GM21526 (cell line): ENCODE data around the gene MSLN.
"Not testable (repeated sequence)": the region's sequence is repeated elsewhere in the genome, so short reads cannot be mapped to it uniquely, and the experiment has no call there.

Experiments used
- ATAC-seq: cut with Tn5 transposase; IDR thresholded peaks from one replicate; pipeline ENCODE4 v1.9.1; 2021; ENCODE audit warnings: moderate library complexity; ENCODE audit not compliant: unreplicated experiment, low FRiP score

MSLN gene

DNA sequence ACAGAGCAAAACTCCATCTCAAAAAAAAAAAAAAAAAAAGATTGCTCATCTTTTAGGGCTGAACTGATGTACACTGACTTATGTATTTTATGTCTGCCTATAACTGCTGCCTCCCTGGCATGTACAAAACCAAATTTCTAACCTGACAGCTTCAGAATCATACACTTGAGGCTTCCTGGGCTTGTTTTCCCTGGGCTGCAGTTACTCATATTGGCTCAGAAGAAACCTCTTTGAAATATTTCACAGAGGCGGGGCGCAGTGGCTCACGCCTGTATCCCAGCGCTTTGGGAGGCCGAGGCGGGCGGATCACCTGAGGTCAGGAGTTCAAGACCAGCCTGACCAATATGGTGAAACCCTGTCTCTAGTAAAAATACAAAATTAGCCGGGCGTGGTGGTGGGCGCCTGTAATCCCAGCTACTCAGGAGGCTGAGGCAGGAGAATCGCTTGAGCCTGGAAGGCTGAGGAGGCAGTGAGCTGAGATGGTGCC, 6.4 kb upstream of the MSLN start:
- not testable (repeated sequence) for ATAC-seq

DNA sequence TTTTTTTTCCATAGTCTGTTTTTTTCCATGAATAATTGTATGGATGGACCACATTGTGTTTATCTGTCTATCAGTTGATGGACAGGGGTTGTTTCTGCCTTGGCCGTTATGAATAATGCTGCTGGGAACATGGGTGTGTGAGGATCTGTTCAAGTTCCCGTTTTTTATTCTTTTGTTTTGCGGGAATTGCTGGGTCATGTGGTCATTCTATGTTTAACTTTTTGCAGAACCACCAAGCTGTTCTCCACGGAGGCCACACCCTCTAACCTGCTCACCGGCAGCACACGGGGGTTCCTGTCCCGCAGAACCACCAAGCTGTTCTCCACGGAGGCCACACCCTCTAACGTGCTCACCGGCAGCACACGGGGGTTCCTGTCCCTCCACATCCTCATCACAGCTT, 5.9 kb upstream of the MSLN start:
- ATAC-seq, result no peak

DNA sequence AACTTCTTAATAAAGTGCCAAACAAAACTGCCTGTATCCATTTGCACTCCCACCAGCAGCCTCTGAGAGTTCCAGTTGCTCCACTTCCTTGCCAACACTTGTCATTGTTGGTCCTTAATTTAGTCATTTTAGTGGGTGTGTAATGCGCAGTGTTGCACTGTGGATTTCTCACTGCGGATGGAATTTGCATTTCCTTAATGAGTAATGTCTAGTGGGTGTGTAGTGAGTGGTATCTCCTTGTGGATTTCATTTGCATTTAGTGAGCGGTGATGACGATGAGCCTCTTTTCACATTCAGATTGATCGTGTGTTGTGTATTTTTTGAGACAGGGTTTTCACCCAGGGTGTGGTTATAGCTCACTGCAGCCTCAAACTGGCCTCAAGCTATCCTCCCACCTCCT, 4.1 kb upstream of the MSLN start:
- ATAC-seq, result no peak

DNA sequence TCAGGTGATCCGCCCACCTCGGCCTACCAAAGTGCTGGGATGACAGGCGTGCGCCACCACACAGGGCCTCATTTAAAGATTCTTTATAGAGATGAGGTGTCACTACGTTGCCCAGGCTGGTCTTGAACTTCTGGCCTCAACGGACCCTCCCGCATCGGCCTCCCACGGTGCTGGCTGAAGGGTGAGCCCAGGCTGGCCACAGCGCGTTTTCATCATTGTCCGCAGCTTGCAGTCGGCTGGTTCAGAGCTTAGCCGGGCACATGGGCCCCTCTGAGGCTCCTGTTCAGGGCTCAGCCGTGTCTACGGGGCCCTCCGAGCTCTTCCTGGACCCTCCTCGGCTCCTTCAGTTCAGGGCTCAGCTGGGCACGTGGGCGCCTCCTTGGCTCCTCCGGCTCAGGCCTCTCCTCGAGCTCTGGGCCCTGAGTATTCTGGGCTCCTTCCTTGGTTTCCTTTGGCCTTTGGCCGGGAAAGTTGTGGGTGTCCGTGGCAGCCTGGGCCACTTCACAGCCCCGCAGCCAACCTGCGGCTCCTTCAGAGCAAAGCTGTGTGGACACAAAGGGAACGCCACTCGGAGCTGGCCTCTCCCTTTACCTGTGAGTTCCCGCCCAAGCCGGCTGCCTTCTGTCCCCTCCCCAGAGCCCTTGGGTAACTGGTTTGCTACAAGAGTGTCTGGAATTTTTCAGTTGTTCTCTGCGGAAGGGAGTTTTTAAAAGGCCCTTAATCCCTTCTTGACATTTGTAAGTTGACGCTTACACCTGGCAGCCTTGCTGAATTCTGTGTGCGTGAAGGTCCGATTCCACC, 1.2 kb upstream of the MSLN start:
- ATAC-seq, result no peak

DNA sequence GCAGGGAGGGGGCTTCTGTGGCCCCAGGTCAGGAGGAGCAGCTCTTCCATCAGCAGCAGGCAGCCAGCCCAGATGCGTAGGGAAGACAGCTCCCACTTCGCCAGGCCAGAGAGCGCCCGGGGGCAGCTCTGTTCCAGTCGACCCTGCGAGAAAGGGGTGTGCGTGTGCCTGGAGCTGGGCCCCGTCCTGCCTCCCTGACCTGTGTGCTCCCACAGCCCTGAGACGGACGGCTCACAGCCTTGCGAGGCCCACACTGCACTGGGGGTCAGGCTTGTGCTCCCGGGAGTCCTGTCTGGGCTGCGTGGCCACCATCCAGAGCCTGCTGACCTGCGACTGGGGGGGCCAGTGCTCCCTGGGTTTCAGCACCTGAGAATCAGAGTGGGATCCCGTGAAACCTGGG, 469 bp upstream of the MSLN start:
- no peak for ATAC-seq

DNA sequence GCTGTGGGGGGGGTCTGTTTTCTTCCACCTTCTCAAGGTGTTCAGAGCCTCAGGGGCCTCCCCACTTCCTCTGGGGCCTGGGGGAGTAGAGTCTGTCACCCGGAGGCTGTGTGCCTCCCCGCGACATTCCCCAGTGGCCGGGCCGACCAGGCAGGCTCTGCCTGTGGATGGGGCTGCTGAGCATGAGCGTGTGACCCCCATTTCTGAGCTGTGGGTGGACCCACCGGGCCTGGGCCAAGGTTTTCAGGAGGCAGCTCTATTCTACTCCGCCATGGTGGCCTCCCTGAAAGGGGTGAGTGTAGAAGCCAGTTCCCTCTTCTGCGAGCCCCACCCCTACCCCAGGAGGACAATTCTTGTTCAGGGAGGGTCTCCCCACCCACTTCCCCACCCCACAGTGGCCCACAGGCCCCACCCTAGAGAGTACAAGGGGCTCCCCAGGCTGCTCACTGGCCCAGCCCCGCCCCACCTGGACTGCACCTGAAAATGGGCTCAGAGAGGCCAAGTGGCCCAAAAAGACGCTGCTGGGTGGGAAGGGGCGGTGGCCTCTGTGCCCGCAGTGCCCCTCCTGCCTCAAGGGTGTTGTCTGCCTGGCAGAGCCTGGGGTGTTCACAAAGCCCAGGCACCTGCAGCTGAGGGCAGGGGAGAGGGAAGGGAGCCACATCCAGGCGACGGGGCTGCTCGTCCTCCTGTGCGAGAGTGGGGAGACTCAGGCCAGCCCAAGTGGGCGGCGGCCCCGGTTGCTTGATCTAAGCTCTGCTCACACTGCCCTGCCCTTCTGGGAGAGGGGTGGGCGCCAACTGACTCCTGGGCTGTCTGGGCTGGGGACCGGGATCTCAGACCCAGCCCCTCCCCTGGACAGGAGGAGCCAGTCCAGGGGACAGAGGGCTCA, 1.3 kb downstream of the MSLN start:
- no peak for ATAC-seq

DNA sequence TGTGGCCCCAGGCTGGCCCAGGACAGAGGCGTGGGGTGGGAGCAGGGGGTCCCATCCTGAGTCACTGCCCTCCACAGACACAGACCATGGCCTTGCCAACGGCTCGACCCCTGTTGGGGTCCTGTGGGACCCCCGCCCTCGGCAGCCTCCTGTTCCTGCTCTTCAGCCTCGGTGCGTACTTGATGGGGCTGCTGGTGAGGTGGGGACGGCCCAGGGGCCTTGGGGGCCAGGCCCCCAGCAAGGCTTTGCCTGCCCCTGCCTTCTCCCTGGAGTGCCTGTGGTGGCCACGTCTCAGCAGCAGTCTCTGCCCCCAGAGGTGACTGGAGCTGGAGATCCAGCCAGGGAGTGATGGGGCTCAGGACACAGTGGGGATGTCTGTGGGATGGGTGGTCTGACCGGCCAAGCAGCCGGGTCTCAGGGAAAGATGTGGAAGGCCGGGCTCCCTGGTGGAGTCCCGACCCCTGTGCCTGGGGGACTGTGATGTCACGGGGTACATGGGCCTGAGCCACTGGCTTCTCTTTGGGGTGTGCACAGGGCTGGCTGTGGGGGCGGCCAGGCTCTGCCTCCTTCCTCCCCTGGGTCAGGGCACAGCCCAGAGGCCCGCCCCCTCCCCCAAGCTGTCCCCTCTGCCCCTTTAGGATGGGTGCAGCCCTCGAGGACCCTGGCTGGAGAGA, 2.2 kb downstream of the MSLN start:
- no peak for ATAC-seq

DNA sequence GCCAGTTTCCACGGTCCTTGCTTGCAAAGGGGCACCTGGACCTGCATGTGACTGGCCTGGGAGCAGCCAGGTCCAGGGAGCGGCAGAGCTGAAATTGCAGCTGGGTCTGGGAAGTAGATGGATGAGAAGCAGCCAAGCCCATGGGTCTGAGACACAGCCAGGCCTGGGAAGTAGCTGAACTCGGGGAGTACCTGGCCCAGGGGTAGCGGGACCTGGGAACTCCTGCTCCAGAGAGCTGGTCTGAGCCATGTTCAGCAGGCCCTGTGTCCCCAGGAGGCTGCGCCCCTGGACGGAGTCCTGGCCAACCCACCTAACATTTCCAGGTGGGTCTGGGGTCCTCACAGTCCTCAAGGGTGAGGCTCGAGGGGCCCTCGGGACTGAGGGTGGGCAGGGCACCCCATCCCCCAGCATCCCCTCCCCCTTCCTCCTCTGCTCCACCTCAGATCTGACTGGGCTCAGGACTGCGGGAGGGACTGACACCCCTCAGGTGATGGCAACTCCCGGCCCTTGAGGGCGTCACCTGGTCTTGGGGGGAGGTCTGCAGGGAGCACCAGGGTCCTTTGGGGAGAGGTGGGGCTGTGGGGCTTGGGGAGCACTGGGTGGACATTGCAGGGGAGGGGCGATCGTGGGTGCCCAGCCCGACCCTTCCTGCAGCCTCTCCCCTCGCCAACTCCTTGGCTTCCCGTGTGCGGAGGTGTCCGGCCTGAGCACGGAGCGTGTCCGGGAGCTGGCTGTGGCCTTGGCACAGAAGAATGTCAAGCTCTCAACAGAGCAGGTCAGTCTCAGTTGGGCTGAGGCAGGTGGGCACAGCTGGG, 3.0 kb downstream of the MSLN start:
- no peak for ATAC-seq

DNA sequence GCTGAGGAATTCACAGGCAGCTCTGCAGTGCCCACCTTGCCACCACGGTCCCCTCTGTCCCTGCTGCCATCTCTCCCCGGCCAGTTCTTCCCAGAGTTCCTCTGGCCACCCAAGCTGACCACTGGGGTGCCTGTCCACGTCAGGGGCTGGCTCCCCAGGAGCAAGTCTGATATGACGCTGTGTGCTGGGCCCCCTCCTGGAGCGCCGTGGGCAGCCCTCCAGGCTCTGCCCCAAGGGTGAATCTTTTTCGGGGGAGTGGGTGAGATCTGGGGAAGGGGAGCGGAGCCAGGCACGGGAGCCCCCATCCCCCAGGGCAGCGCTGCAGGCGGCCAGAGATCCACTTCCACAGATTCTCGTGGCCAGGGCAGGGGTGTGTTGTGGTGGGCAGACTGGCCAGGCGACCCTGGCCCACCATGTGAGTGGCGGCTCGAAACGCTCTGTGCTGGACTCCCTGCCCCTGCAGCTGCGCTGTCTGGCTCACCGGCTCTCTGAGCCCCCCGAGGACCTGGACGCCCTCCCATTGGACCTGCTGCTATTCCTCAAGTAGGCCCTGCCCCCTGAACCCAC, 3.7 kb downstream of the MSLN start:
- ATAC-seq, result no peak

DNA sequence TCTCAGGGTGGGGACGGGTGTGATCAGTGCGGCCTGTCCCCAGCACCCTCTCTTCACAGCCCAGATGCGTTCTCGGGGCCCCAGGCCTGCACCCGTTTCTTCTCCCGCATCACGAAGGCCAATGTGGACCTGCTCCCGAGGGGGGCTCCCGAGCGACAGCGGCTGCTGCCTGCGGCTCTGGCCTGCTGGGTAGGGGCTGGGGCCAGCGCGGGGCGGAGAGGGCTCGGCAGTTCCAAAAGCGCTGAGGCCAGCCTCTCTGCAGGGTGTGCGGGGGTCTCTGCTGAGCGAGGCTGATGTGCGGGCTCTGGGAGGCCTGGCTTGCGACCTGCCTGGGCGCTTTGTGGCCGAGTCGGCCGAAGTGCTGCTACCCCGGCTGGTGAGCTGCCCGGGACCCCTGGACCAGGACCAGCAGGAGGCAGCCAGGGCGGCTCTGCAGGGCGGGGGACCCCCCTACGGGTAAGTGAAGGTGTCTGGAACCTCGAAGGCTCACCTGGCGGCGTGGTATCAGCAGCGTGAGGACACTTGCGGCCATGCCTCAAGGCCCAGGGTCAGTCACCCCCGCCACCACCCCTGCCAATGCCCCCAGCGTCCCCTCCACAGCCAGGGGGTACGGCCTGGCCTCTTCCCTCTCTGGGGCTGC, 4.4 kb downstream of the MSLN start:
- ATAC-seq, result no peak

DNA sequence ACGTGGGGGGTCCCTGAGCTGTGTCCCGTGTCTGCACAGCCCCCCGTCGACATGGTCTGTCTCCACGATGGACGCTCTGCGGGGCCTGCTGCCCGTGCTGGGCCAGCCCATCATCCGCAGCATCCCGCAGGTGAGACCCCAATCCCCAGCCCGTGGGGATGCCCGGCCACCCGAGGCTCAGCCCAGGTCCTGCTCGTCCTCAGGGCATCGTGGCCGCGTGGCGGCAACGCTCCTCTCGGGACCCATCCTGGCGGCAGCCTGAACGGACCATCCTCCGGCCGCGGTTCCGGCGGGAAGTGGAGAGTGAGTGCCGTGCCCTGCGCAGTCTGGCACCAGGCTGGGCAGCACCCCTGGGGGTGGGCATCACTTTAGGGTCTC, 4.9 kb downstream of the MSLN start:
- no peak for ATAC-seq

DNA sequence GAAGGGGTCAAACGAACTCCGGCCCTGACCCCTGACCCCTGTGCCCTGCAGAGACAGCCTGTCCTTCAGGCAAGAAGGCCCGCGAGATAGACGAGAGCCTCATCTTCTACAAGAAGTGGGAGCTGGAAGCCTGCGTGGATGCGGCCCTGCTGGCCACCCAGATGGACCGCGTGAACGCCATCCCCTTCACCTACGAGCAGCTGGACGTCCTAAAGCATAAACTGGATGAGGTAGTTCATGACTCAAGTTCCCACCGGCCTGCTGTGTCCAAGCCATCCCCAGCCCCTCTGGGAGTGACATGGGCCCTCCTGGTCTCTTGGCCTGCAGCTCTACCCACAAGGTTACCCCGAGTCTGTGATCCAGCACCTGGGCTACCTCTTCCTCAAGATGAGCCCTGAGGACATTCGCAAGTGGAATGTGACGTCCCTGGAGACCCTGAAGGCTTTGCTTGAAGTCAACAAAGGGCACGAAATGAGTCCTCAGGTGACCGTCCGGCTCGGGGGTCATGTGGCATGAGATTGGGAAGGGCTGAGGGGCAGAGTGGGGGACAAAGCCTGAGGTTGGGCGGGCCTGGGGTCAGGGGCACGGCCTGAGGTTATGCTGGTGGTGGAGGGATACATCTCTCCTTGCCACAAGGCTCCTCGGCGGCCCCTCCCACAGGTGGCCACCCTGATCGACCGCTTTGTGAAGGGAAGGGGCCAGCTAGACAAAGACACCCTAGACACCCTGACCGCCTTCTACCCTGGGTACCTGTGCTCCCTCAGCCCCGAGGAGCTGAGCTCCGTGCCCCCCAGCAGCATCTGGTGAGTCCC, 5.7 kb downstream of the MSLN start:
- ATAC-seq, result no peak

DNA sequence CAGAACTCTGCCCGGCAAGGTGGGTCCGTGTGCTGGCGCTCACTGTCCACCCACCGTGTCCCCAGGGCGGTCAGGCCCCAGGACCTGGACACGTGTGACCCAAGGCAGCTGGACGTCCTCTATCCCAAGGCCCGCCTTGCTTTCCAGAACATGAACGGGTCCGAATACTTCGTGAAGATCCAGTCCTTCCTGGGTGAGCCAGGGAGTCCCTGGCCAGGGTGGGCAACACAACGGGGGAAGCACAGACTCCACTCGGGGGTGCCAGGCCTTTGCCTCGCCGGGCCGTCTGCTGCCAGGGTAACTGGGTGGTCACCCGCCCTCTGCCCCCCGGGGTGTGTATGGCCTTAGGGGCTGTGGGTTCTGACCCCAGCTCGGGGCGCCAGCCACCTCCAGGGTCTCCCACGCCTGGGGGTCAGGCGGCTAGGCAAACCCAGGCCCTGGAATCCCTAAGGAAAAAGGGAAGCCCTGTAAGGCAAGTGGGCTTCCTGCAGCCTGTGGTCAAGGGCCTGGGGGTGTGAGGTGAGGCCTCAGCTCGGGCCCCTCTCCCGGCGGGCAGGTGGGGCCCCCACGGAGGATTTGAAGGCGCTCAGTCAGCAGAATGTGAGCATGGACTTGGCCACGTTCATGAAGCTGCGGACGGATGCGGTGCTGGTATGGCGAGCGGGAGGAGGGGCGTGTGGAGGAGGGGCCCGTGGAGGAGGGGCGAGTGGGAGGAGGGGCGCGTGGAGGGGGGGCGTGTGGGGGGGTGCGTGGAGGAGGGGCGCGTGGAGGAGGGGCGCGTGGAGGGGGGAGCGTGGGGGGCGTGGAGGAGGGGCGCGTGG, 6.5 kb downstream of the MSLN start:
- ATAC-seq, result no peak

DNA sequence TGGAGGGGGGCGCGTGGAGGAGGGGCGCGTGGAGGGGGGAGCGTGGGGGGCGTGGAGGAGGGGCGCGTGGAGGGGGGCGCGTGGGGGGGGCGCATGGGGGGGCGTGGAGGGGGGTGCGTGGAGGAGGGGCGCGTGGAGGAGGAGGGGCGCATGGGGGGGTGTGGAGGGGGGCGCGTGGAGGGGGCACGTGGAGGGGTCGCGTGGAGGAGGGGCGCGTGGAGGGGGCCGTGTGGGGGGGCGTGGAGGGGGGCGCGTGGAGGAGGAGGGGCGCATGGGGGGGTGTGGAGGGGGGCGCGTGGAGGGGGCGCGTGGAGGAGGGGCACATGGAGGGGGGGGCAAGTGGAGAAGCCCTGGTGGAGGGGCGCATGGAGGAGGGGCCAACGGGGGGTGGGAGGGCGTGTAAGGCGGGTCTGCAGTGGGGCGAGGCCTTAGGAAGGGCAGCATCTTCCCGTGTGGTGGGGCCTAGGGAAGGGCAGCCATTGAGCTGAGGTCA, 7.3 kb downstream of the MSLN start:
- no peak for ATAC-seq

DNA sequence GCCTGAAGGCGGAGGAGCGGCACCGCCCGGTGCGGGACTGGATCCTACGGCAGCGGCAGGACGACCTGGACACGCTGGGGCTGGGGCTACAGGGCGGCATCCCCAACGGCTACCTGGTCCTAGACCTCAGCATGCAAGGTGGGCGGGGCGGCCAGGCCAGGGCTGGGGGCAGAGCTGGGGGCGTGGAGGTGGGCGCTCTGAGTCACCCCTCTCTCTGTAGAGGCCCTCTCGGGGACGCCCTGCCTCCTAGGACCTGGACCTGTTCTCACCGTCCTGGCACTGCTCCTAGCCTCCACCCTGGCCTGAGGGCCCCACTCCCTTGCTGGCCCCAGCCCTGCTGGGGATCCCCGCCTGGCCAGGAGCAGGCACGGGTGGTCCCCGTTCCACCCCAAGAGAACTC, 7.9 kb downstream of the MSLN start:
- ATAC-seq, result no peak

DNA sequence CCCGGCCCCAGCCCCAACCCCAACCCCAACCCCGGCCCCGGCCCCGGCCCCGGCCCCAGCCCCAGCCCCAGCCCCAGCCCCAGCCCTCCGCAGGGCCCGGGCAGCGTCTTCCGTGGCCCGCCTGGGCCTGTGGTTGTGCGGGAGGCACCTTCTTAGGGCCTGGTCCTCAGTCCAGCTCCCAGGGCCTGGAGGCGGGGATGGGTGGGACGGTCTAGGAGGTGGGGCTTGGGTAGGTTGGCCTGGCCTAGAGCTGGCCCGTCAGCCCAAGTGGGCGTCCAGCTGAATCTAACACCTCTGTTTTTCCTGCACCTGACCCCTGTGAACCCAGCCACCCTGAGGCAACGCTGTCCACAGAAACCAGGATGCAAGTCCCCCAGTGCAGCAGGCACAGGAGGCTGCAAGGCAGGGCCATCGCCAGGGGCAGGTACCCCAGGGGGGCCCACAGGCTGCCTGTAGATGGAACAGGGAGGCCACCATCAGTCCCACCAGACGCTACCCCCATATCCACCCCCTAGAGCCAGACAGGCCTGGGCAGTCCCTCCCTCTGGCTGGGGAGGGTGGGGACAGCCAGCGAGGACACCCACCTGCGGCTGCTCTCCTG, 8.8 kb downstream of the MSLN start:
- no peak for ATAC-seq

DNA sequence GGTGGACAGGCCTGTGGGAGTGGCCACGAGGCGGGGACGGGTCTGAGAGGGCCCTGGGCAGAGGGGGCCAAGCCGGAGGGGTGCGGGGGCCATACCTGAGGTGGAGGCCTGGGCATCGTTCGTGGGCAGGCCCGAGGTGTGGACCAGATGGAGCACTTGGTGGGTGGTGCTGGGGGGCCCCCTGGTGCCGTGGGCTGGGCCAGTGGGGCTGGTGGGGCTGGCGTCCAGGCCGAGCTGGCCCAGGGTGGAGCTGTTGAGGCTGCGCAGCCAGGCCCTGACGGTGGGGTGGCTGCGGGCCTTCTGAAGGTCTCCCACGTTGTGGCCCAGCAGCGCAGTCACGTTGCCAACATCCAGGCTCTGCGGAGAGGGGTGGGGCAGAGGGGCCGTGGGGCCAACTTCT, 9.4 kb downstream of the MSLN start:
- no peak for ATAC-seq
